ENCODE results near the gene GRIK4.

The GRIK4 gene

GRCh38 chr11:120774591-120775386 lies 263.2 kb downstream of the GRIK4 start:
- Histone ChIP-seq H3K4me1 (ENCODE audit: insufficient read depth, poor library complexity, severe bottlenecking) (no peaks in the 10 kb centered on the region), H3K9me3 (ENCODE audit: severe bottlenecking) (no peaks in the 10 kb centered on the region), H3K4me3 (ENCODE audit: severe bottlenecking) (no peak overlapping the region), H3K27me3 (ENCODE audit: insufficient read depth, poor library complexity, severe bottlenecking) (peaks cover 3% of the 10 kb centered on the region), H3K36me3 (ENCODE audit: low read depth) (no peaks in the 10 kb centered on the region), H3K27ac (ENCODE audit: poor library complexity, severe bottlenecking) (no peak overlapping the region)
- no peak for TF ChIP-seq CTCF (IDR thresholded peaks at IDR 0.05; ENCODE audit: poor library complexity, severe bottlenecking)
- ATAC-seq (ENCODE audit: low read depth) (no peak), DNase-seq (ENCODE audit: low spot score) (no peak)

- peaks cover 3% of the 10 kb centered on the region for H3K27me3 ChIP-seq (ENCODE audit: insufficient read depth, poor library complexity, severe bottlenecking)
- H3K36me3 ChIP-seq (ENCODE audit: low read depth) = no peaks in the 10 kb centered on the region
- TF ChIP-seq CTCF (IDR thresholded peaks at IDR 0.05; ENCODE audit: poor library complexity, severe bottlenecking) = no peak
- no peak overlapping the region for H3K4me3 ChIP-seq (ENCODE audit: severe bottlenecking)
- H3K27ac ChIP-seq (ENCODE audit: poor library complexity, severe bottlenecking) = no peak overlapping the region
- no peaks in the 10 kb centered on the region for H3K4me1 ChIP-seq (ENCODE audit: insufficient read depth, poor library complexity, severe bottlenecking)
- no peak for ATAC-seq (ENCODE audit: low read depth)
- no peak for DNase-seq (ENCODE audit: low spot score)
- H3K9me3 ChIP-seq (ENCODE audit: severe bottlenecking) = no peaks in the 10 kb centered on the region
These were observed 264.7 kb downstream of the GRIK4 start for GRCh38 chr11:120775986-120776951.

GRCh38 chr11:120778685-120779490 lies 267.3 kb downstream of the GRIK4 start:
- ATAC-seq (ENCODE audit: low read depth) = no peak

DNA sequence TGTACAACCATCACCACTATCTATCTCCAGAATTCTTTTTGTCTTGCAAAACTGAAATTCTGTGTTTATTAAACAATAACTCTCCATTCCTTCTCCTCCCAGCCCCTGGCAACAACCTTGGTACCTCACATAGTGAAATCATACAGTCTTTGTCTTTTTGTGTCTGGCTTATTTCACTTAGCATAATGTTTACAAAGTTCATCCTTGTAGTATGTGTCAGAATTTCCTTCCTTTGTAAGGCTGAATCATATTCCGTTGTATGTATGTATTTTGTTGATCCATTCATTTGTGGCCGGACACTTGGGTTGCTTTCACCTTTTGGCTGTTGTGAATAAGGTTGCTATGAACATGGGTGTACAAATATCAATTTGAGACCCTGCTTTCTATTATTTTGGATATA lies 268.7 kb downstream of the GRIK4 start:
- no peak overlapping the region for H3K4me3 ChIP-seq (ENCODE audit: severe bottlenecking)
- no peaks in the 10 kb centered on the region for H3K4me1 ChIP-seq (ENCODE audit: insufficient read depth, poor library complexity, severe bottlenecking)
- no peak for TF ChIP-seq CTCF (IDR thresholded peaks at IDR 0.05; ENCODE audit: poor library complexity, severe bottlenecking)
- no peak for DNase-seq (ENCODE audit: low spot score)
- no peak for ATAC-seq (ENCODE audit: low read depth)
- H3K9me3 ChIP-seq (ENCODE audit: severe bottlenecking) = no peaks in the 10 kb centered on the region
- peaks cover 6% of the 10 kb centered on the region for H3K27me3 ChIP-seq (ENCODE audit: insufficient read depth, poor library complexity, severe bottlenecking)
- H3K36me3 ChIP-seq (ENCODE audit: low read depth) = no peaks in the 10 kb centered on the region
- H3K27ac ChIP-seq (ENCODE audit: poor library complexity, severe bottlenecking) = no peak overlapping the region

More at GRCh38 chr11:120778685-120779490, 267.3 kb downstream of the GRIK4 start:
- H3K36me3 ChIP-seq (ENCODE audit: low read depth) = no peaks in the 10 kb centered on the region
- peaks cover 3% of the 10 kb centered on the region for H3K27me3 ChIP-seq (ENCODE audit: insufficient read depth, poor library complexity, severe bottlenecking)
- H3K4me1 ChIP-seq (ENCODE audit: insufficient read depth, poor library complexity, severe bottlenecking) = no peaks in the 10 kb centered on the region
- H3K9me3 ChIP-seq (ENCODE audit: severe bottlenecking) = no peaks in the 10 kb centered on the region
- TF ChIP-seq CTCF (IDR thresholded peaks at IDR 0.05; ENCODE audit: poor library complexity, severe bottlenecking) = no peak
- H3K4me3 ChIP-seq (ENCODE audit: severe bottlenecking) = no peak overlapping the region
- DNase-seq (ENCODE audit: low spot score) = no peak
- H3K27ac ChIP-seq (ENCODE audit: poor library complexity, severe bottlenecking) = no peak overlapping the region

All from RWPE2 (cell line).